GM13976 (cell line): Measurements from ENCODE around the gene RXYLT1.

Experiments
- DNase-seq: peaks from one replicate; pipeline ENCODE4 v3.0.0; 2012; ENCODE audit warnings: low spot score
- CTCF ChIP-seq: IDR thresholded peaks from 2 replicates; pipeline ENCODE4 v1.5.1; 2012; ENCODE audit warnings: borderline replicate concordance, mild to moderate bottlenecking; ENCODE audit not compliant: insufficient read depth; ENCODE audit errors: extremely low read depth, missing control alignments, control extremely low read depth
- in situ Hi-C: fragments of 300-500 bp; cut with MboI; formaldehyde crosslinking; loops from one replicate; pipeline ENCODE4 v1.12.0; 2022; ENCODE audit warnings: low sequenced_read_pairs, mixed read lengths, inconsistent platforms; ENCODE audit not compliant: unreplicated experiment

Gene RXYLT1

GRCh38 chr12:63843254-63843720 is 63.6 kb downstream of the RXYLT1 start:
- no peak for TF ChIP-seq CTCF
- DNase-seq = no peak
- in situ Hi-C loops = loop anchor here (10.0 kb wide), 1 partner anchor 412 kb away; no protein-coding TSS in a partner anchor

- TF ChIP-seq CTCF = peak; percentile 93
- in situ Hi-C loops = loop anchor here (10.0 kb wide), 1 partner anchor 411 kb away; no protein-coding TSS in a partner anchor
- DNase-seq = peak; percentile 92
Observed at GRCh38 chr12:63843721-63844390, 64.1 kb downstream of the RXYLT1 start.

GRCh38 chr12:63844391-63845341 is 65.0 kb downstream of the RXYLT1 start, which contains the start of gene SRGAP1:
TSS of gene SRGAP1 (plus strand) at chr12:63844700. CDS start at chr12:63844817, 117 bp downstream.
- peak; percentile 47 for DNase-seq

GRCh38 chr12:63845726-63846125 is 66.0 kb downstream of the RXYLT1 start:
- in situ Hi-C loops = loop anchor here (10.0 kb wide), 1 partner anchor 409 kb away; no protein-coding TSS in a partner anchor
- TF ChIP-seq CTCF = no peak
- DNase-seq = no peak

More at GRCh38 chr12:63844391-63845341, 65.0 kb downstream of the RXYLT1 start, which contains the start of gene SRGAP1:
- in situ Hi-C loops = loop anchor here (10.0 kb wide), 1 partner anchor 410 kb away; no protein-coding TSS in a partner anchor
- no peak for TF ChIP-seq CTCF

GRCh38 chr12:63846238-63846967 is 66.7 kb downstream of the RXYLT1 start:
- no peak for TF ChIP-seq CTCF
- no peak for DNase-seq
- in situ Hi-C loops = loop anchor here (10.0 kb wide), 1 partner anchor 408 kb away; no protein-coding TSS in a partner anchor
